Measurements from ENCODE around the gene ZBED4.

Gene ZBED4

DNA sequence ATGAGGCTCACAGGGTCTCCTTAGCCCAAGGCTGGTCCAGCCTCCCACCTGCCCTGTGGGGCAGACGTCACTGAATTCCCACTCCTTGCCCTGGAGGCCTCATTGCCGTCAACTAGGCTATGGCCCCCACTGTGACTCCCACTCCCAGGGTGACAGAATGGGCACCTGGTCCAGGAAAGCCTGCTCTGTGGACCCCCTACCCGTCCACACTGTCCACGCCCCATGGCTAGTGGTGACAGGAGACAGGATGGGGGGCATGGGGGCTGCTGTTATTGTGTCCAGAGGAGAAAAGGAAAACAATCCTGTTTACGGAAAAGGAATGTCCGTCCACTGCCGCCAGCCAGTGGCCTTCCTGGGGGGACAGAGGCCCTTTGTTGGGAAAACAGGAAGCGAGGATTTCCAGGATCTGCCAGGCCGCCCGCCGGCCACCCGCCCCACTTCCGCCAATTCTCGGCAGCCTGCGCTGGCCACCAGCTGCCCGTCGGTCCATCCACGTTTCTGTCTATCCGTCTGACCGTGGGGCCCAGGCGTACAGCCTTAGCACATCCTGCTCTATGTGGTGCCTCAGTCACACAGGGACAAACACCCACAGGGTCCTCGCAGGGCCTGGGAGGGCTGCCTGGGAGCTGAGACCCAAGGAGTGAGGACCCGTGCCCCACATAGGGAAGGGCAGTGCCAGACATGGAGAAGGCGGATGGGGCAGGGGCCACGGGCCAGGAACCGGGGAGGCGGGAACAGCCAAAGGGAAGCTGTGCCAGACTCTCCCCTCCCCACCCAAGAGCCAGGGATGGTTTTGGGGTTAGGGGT is 84.3 kb downstream of the ZBED4 start:
- no peaks in the 10 kb centered on the region for H3K36me3 ChIP-seq (replicated peaks; ENCODE audit: insufficient read depth, low read length)
- H3K79me2 ChIP-seq (ENCODE audit: low read length), result no peaks in the 10 kb centered on the region
- DNase-seq, result peak; percentile 2
- H3K4me1 ChIP-seq (ENCODE audit: low read length), result peaks cover 18% of the 10 kb centered on the region
- H3K27me3 ChIP-seq (replicated peaks; ENCODE audit: insufficient read depth, low read length), result no peaks in the 10 kb centered on the region
- H3K9ac ChIP-seq (ENCODE audit: low read length), result no peak overlapping the region
- no peak overlapping the region for H3K4me3 ChIP-seq (ENCODE audit: low read length)
- H3K27ac ChIP-seq (ENCODE audit: low read length), result no peak overlapping the region
- H3K9me3 ChIP-seq (replicated peaks; ENCODE audit: insufficient read depth, low read length), result no peaks in the 10 kb centered on the region
- H3K9me2 ChIP-seq (replicated peaks; ENCODE audit: insufficient read depth, low read length), result no peaks in the 10 kb centered on the region
- H3F3A ChIP-seq (ENCODE audit: insufficient read depth, low read length), result peaks cover 14% of the 10 kb centered on the region; the same call in 1 of the 2 replicates
- no peaks in the 10 kb centered on the region for H4K20me1 ChIP-seq (ENCODE audit: insufficient read depth, low read length)
- TF ChIP-seq, protein P1, sequence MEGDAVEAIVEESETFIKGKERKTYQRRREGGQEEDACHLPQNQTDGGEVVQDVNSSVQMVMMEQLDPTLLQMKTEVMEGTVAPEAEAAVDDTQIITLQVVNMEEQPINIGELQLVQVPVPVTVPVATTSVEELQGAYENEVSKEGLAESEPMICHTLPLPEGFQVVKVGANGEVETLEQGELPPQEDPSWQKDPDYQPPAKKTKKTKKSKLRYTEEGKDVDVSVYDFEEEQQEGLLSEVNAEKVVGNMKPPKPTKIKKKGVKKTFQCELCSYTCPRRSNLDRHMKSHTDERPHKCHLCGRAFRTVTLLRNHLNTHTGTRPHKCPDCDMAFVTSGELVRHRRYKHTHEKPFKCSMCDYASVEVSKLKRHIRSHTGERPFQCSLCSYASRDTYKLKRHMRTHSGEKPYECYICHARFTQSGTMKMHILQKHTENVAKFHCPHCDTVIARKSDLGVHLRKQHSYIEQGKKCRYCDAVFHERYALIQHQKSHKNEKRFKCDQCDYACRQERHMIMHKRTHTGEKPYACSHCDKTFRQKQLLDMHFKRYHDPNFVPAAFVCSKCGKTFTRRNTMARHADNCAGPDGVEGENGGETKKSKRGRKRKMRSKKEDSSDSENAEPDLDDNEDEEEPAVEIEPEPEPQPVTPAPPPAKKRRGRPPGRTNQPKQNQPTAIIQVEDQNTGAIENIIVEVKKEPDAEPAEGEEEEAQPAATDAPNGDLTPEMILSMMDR (IDR thresholded peaks at IDR 0.05; ENCODE audit: low read length), result no peak
- TF ChIP-seq EZH2 (optimal IDR thresholded peaks at IDR 0.05; ENCODE audit: low read depth, low read length) (no peak), EZH2phosphoT487 (IDR thresholded peaks at IDR 0.05; ENCODE audit: low read length) (no peak)
- H2AFZ ChIP-seq (ENCODE audit: low read length), result no peak overlapping the region
- H3K4me2 ChIP-seq (ENCODE audit: low read depth, low read length), result no peak overlapping the region

DNA sequence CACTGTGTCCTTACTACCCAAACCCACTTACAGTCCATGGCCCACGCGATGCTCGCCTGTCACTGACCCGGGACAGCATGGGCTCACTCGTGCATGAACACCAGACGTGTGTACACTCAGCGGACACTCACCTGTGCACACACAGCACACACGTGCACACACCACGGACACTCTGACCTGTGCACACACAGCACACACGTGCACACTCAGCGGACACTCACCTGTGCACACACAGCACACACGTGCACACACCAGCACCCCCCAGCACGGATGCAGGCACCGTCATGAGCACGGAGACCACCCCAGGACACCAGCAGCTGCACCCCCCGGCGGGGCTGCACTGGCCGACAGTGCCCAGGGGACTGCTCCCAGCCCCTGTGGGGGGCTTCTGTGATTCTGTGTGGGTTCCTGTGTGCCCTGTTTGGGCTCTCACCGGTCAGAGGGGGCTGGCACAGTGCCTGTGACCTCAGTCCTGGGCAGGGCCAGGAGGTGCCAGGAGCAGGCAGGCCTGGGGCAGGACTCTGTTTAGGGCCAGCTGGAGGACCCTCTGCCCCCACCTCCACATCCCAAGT is 85.0 kb downstream of the ZBED4 start:
- H3K9me3 ChIP-seq (replicated peaks; ENCODE audit: insufficient read depth, low read length), result no peaks in the 10 kb centered on the region
- H4K20me1 ChIP-seq (ENCODE audit: insufficient read depth, low read length), result no peaks in the 10 kb centered on the region
- no peak overlapping the region for H3K4me2 ChIP-seq (ENCODE audit: low read depth, low read length)
- H3K79me2 ChIP-seq (ENCODE audit: low read length), result no peaks in the 10 kb centered on the region
- 0 out of 2 replicates have a peak, but pooled peaks cover 7% of the 10 kb centered on the region for H3F3A ChIP-seq (ENCODE audit: insufficient read depth, low read length)
- H3K4me3 ChIP-seq (ENCODE audit: low read length), result no peak overlapping the region
- H2AFZ ChIP-seq (ENCODE audit: low read length), result no peak overlapping the region
- no peaks in the 10 kb centered on the region for H3K36me3 ChIP-seq (replicated peaks; ENCODE audit: insufficient read depth, low read length)
- no peaks in the 10 kb centered on the region for H3K9me2 ChIP-seq (replicated peaks; ENCODE audit: insufficient read depth, low read length)
- H3K27ac ChIP-seq (ENCODE audit: low read length), result no peak overlapping the region
- H3K27me3 ChIP-seq (replicated peaks; ENCODE audit: insufficient read depth, low read length), result no peaks in the 10 kb centered on the region
- H3K9ac ChIP-seq (ENCODE audit: low read length), result no peak overlapping the region
- TF ChIP-seq EZH2phosphoT487 (IDR thresholded peaks at IDR 0.05; ENCODE audit: low read length) (no peak), EZH2 (optimal IDR thresholded peaks at IDR 0.05; ENCODE audit: low read depth, low read length) (no peak)
- TF ChIP-seq, protein P1 (IDR thresholded peaks at IDR 0.05; ENCODE audit: low read length), result no peak
- peaks cover 13% of the 10 kb centered on the region for H3K4me1 ChIP-seq (ENCODE audit: low read length)
- DNase-seq, result no peak
